NCI-H1105 (cell line): ENCODE data around the gene UBE2I.

Experiments used
- DNase-seq: peaks from one replicate; lab custom pipeline; 2025; lab: John Stamatoyannopoulos, UW

Gene UBE2I

GRCh38 chr16:1330931-1331711 lies 21.7 kb downstream of the UBE2I start:
- DNase-seq, result no peak

- peak; percentile 17 for DNase-seq
Observed at GRCh38 chr16:1331712-1332617, 22.5 kb downstream of the UBE2I start.

- DNase-seq, result no peak
Observed at GRCh38 chr16:1332618-1333148, 23.2 kb downstream of the UBE2I start.

GRCh38 chr16:1333149-1333812 lies 23.8 kb downstream of the UBE2I start, which contains the start of gene BAIAP3:
Gene BAIAP3 (plus strand): TSS chr16:1333645. CDS start chr16:1338550, 4,905 bp downstream.
- no peak for DNase-seq

- DNase-seq, result no peak
Observed at GRCh38 chr16:1333854-1334700, 24.6 kb downstream of the UBE2I start.

- DNase-seq, result no peak
Observed at GRCh38 chr16:1334739-1335138, 25.3 kb downstream of the UBE2I start.

- DNase-seq, result no peak
Observed at GRCh38 chr16:1335211-1335971, 26.0 kb downstream of the UBE2I start.

GRCh38 chr16:1335996-1336395 lies 26.6 kb downstream of the UBE2I start:
- peak; percentile 9 for DNase-seq

- DNase-seq, result no peak
Observed at GRCh38 chr16:1336619-1337018, 27.2 kb downstream of the UBE2I start.

- DNase-seq, result no peak
Observed at GRCh38 chr16:1337486-1337885, 28.1 kb downstream of the UBE2I start.

GRCh38 chr16:1338119-1338730 lies 28.8 kb downstream of the UBE2I start:
- DNase-seq, result no peak

- no peak for DNase-seq
Observed at GRCh38 chr16:1338855-1339675, 29.6 kb downstream of the UBE2I start.

GRCh38 chr16:1340730-1341494 lies 31.5 kb downstream of the UBE2I start:
- DNase-seq, result no peak

- DNase-seq, result no peak
Observed at GRCh38 chr16:1341495-1342420, 32.3 kb downstream of the UBE2I start.

- DNase-seq, result peak; percentile 88
Observed at GRCh38 chr16:1342526-1343427, 33.3 kb downstream of the UBE2I start.
